Epidermal melanocyte (primary cell): ENCODE data around the gene RBM20.
"Not testable (repeated sequence)": the region's sequence is repeated elsewhere in the genome, so short reads cannot be mapped to it uniquely, and the experiment has no call there.

ENCODE experiments used
- DNase-seq: peaks from one replicate; pipeline ENCODE4 v3.0.0; 2011; ENCODE audit warnings: low spot score; ENCODE audit not compliant: insufficient read length

The RBM20 gene

GRCh38 chr10:110643653-110644597 lies at the start of gene RBM20:
Gene RBM20, plus strand, starts transcription at chr10:110644336. Its CDS starts 119 bp downstream, at chr10:110644455.
- no peak for DNase-seq

- no peak for DNase-seq
Measured at GRCh38 chr10:110597476-110597875, 46.7 kb upstream of the RBM20 start.

GRCh38 chr10:110600487-110601101 lies 43.5 kb upstream of the RBM20 start:
- DNase-seq: no peak

GRCh38 chr10:110601581-110601980 lies 42.6 kb upstream of the RBM20 start:
- DNase-seq: no peak

- no peak for DNase-seq
Measured at GRCh38 chr10:110608087-110608486, 36.0 kb upstream of the RBM20 start.

- no peak for DNase-seq
Measured at GRCh38 chr10:110609605-110610004, 34.5 kb upstream of the RBM20 start.

GRCh38 chr10:110610308-110610774 lies 33.8 kb upstream of the RBM20 start:
- DNase-seq: peak; percentile 31

- not testable (repeated sequence) for DNase-seq
Measured at GRCh38 chr10:110610781-110611180, 33.4 kb upstream of the RBM20 start.

GRCh38 chr10:110612087-110612486 lies 32.0 kb upstream of the RBM20 start:
- DNase-seq: no peak

- DNase-seq: no peak
Measured at GRCh38 chr10:110612629-110613028, 31.5 kb upstream of the RBM20 start.

GRCh38 chr10:110613341-110613995 lies 30.7 kb upstream of the RBM20 start:
- DNase-seq: no peak

- no peak for DNase-seq
Measured at GRCh38 chr10:110613996-110614495, 30.1 kb upstream of the RBM20 start.

- DNase-seq: no peak
Measured at GRCh38 chr10:110615057-110615747, 28.9 kb upstream of the RBM20 start.

GRCh38 chr10:110616493-110617033 lies 27.6 kb upstream of the RBM20 start:
- no peak for DNase-seq

GRCh38 chr10:110617425-110618229 lies 26.5 kb upstream of the RBM20 start:
- DNase-seq: no peak

GRCh38 chr10:110618230-110618610 lies 25.9 kb upstream of the RBM20 start:
- DNase-seq: no peak

GRCh38 chr10:110619514-110620397 lies 24.4 kb upstream of the RBM20 start:
- DNase-seq: no peak

GRCh38 chr10:110620398-110620719 lies 23.8 kb upstream of the RBM20 start:
- DNase-seq: no peak

- DNase-seq: not testable (repeated sequence)
Measured at GRCh38 chr10:110623316-110623715, 20.8 kb upstream of the RBM20 start.
